Panc1 (cell line): ENCODE data around the gene PDE9A. TPM values are rescaled to one million over a fixed set of nuclear protein-coding genes. Genes with fewer than 3 reads are reported as not detected.

Experiments
- ATAC-seq: fragments of 200-7000 bp; cut with Tn5 transposase; 2 replicates; pipeline ENCODE4 v1.9.1; 2020; ENCODE audit warnings: mild to moderate bottlenecking, moderate library complexity
- BruUV-seq: library from RNA; stranded (reverse); fragments of 400-500 nt; replicated peaks from 2 replicates; lab custom pipeline; 2021; lab: Mats Ljungman, UMichigan
- CTCF ChIA-PET: fragments of 300-600 bp; sonication (Branson Sonifier 250); formaldehyde crosslinking; loops from one replicate; lab custom pipeline; 2022; ENCODE audit warnings: antibody characterized with exemption; lab: Charles Lee
- POLR2A ChIA-PET: fragments of 300-600 bp; sonication (Branson Sonifier 250); formaldehyde crosslinking; loops from one replicate; lab custom pipeline; 2022; ENCODE audit warnings: antibody characterized with exemption; lab: Charles Lee
- DNase-seq: peaks from one replicate; pipeline ENCODE4 v3.0.0-alpha.2; 2010; ENCODE audit warnings: low read depth, low spot score
- H3K27ac ChIP-seq: 2 replicates; pipeline ENCODE4 v1.5.1; 2011; ENCODE audit warnings: mild to moderate bottlenecking, low read length, inconsistent platforms
- H3K27me3 ChIP-seq: fragments of 200-500 bp; sonication (Bioruptor generic); 2 replicates; pipeline ENCODE4 v1.6.0; 2014; ENCODE audit warnings: low read length, inconsistent platforms; ENCODE audit not compliant: control insufficient read depth, insufficient read depth
- H3K36me3 ChIP-seq: fragments of 200-500 bp; sonication (Bioruptor generic); 2 replicates; pipeline ENCODE4 v1.5.1; 2014; ENCODE audit warnings: inconsistent platforms, mild to moderate bottlenecking, low read length, moderate library complexity; ENCODE audit not compliant: control insufficient read depth, insufficient read depth
- H3K4me1 ChIP-seq: 2 replicates; pipeline ENCODE4 v1.5.1; 2011; ENCODE audit warnings: inconsistent platforms, mild to moderate bottlenecking, low read length, moderate library complexity; ENCODE audit not compliant: control insufficient read depth, insufficient read depth
- H3K4me3 ChIP-seq, 2 experiments: 2 replicates each; pipeline ENCODE4 v1.5.1; 2011 to 2012; ENCODE audit warnings: low read depth in 2 of 2, low read length in 2 of 2, mild to moderate bottlenecking in 2 of 2, inconsistent platforms in 1 of 2, moderate library complexity in 1 of 2
- H3K9me3 ChIP-seq: fragments of 200-500 bp; sonication (Bioruptor generic); 2 replicates; pipeline ENCODE4 v1.5.1; 2014; ENCODE audit warnings: low read depth, mild to moderate bottlenecking, inconsistent platforms, low read length, moderate library complexity; ENCODE audit not compliant: control insufficient read depth, insufficient read depth
- POLR2AphosphoS5 ChIP-seq: IDR thresholded peaks from 2 replicates; pipeline ENCODE4 v1.6.1; 2012; ENCODE audit warnings: mild to moderate bottlenecking, low read depth, low read length, moderate library complexity
- SIN3A ChIP-seq: IDR thresholded peaks from 2 replicates; pipeline ENCODE4 v1.6.1; 2012; ENCODE audit warnings: low read depth, mild to moderate bottlenecking, low read length, moderate library complexity, borderline replicate concordance; ENCODE audit not compliant: insufficient read depth
- TCF7L2 ChIP-seq: IDR thresholded peaks from 2 replicates; pipeline ENCODE4 v1.6.1; 2011; ENCODE audit warnings: mild to moderate bottlenecking, low read depth, low read length, inconsistent platforms
- in situ Hi-C: cut with HindIII; loops from 2 replicates; pipeline ENCODE4 v1.10.0; 2016; ENCODE audit warnings: low sequenced_read_pairs, low pct_unique_long_range_greater_than_20kb
- intact Hi-C: fragments of 100-400 bp; cut with micrococcal nuclease; formaldehyde crosslinking; loops from one replicate; pipeline ENCODE4 v1.10.0; 2022; ENCODE audit not compliant: unreplicated experiment
- total RNA-seq: library from RNA; stranded (reverse); gene quantifications from one replicate; pipeline ENCODE4 v1.2.1, GENCODE V29; 2021; ENCODE audit not compliant: unreplicated experiment
- TF ChIP-seq, protein P1 (sequence below): fragments of 450-650 bp; IDR thresholded peaks from 2 replicates; pipeline ENCODE4 v1.5.1; 2017; ENCODE audit warnings: mild to moderate bottlenecking
- TF ChIP-seq, protein P2 (sequence below), 2 experiments: IDR thresholded peaks; 2 replicates each; pipeline ENCODE4 v1.6.1; 2011 to 2012; ENCODE audit warnings: low read depth in 2 of 2, control low read depth in 1 of 2, low read length in 1 of 2, mild to moderate bottlenecking in 1 of 2, moderate library complexity in 1 of 2; ENCODE audit not compliant: insufficient read depth in 1 of 2

PDE9A gene
- total RNA-seq, 1 experiment from 2014 or later, result 0.72 TPM

DNA sequence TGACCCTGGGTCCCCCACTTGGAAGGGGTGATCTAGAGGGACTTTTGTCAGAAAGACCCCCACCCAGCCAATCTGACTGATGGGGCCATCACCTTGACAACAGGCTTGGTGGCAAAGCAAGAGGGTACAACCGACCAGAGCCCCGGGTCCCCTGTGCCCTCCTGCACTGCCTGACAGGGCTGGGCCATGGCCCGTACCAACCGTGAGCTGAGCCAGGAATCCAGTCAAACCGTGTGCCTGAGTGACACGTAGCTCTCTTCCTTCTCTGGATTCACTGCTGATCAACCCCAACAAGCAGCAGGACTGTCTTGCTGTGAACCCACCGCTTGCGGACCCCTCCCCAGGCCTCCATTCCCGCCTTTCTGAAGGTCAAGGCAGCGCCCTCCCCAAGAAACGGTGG is 27.0 kb downstream of the PDE9A start:
- intact Hi-C loops (no loop called here), in situ Hi-C loops (no loop called here)
- ChIA-PET CTCF (no interaction called here), POLR2A (no interaction called here)
- Histone ChIP-seq H3K36me3 (no peaks in the 10 kb centered on the region), H3K4me3 (no peak overlapping the region), H3K27ac (no peak overlapping the region), H3K27me3 (no peaks in the 10 kb centered on the region; the same call in 1 of the 2 replicates), H3K9me3 (no peaks in the 10 kb centered on the region), H3K4me1 (no peaks in the 10 kb centered on the region)
- DNase-seq, result no peak
- no peak for TF ChIP-seq TCF7L2
- TF ChIP-seq, protein P1, sequence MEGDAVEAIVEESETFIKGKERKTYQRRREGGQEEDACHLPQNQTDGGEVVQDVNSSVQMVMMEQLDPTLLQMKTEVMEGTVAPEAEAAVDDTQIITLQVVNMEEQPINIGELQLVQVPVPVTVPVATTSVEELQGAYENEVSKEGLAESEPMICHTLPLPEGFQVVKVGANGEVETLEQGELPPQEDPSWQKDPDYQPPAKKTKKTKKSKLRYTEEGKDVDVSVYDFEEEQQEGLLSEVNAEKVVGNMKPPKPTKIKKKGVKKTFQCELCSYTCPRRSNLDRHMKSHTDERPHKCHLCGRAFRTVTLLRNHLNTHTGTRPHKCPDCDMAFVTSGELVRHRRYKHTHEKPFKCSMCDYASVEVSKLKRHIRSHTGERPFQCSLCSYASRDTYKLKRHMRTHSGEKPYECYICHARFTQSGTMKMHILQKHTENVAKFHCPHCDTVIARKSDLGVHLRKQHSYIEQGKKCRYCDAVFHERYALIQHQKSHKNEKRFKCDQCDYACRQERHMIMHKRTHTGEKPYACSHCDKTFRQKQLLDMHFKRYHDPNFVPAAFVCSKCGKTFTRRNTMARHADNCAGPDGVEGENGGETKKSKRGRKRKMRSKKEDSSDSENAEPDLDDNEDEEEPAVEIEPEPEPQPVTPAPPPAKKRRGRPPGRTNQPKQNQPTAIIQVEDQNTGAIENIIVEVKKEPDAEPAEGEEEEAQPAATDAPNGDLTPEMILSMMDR, result no peak
- TF ChIP-seq POLR2AphosphoS5, result no peak
- TF ChIP-seq SIN3A, result no peak
- TF ChIP-seq, protein P2, sequence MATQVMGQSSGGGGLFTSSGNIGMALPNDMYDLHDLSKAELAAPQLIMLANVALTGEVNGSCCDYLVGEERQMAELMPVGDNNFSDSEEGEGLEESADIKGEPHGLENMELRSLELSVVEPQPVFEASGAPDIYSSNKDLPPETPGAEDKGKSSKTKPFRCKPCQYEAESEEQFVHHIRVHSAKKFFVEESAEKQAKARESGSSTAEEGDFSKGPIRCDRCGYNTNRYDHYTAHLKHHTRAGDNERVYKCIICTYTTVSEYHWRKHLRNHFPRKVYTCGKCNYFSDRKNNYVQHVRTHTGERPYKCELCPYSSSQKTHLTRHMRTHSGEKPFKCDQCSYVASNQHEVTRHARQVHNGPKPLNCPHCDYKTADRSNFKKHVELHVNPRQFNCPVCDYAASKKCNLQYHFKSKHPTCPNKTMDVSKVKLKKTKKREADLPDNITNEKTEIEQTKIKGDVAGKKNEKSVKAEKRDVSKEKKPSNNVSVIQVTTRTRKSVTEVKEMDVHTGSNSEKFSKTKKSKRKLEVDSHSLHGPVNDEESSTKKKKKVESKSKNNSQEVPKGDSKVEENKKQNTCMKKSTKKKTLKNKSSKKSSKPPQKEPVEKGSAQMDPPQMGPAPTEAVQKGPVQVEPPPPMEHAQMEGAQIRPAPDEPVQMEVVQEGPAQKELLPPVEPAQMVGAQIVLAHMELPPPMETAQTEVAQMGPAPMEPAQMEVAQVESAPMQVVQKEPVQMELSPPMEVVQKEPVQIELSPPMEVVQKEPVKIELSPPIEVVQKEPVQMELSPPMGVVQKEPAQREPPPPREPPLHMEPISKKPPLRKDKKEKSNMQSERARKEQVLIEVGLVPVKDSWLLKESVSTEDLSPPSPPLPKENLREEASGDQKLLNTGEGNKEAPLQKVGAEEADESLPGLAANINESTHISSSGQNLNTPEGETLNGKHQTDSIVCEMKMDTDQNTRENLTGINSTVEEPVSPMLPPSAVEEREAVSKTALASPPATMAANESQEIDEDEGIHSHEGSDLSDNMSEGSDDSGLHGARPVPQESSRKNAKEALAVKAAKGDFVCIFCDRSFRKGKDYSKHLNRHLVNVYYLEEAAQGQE (IDR thresholded peaks at IDR 0.05; ENCODE audit: insufficient read depth in 1 of 2, low read depth in 2 of 2, low read length in 1 of 2), result no peak
- no TSS peak for BruUV-seq
- ATAC-seq, result no peak

DNA sequence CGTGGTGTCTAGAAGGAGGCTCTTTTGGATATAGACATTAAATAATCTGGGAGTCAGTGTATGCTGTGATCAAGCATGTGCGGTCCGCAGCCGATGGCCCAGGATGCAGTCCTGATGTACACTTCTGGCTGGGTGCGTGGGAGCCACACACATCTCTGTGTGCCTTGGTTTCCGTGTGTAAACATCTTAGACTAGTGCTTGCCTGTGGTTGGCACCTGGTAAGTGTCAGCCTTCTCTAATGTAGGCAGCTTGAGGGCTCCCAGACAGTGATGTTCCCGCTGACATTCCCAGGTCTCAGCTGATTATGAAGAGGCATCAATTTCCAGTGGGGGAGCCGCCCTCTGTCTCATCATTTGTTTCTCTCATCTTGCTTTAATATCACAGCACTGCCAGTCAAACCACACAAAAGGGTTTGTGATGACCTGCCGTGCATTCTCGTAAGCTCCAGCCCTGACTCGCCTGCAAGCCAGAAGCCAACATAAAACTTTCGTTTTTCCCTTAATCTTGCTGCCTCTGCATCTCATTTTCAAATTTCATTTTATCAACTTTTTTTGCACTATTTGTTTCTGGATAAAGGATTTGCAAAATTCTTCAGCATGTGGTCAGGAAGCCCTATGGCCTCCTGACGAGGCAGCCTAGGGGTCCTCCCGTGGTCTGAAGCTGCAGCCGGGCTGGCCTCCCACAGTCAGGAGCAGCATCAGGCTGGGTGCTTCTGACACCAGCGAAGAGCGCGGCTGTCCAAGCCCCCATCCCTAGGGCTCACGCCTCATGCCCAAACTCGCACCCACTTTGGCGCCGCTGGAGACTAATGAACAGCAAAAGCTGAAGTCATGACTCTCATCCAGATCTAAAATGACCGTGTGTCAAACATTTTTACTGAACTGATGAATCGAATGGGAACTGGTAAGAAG is 28.1 kb downstream of the PDE9A start:
- Histone ChIP-seq H3K27me3 (no peaks in the 10 kb centered on the region; the same call in 1 of the 2 replicates), H3K27ac (no peak overlapping the region), H3K36me3 (no peaks in the 10 kb centered on the region), H3K9me3 (no peaks in the 10 kb centered on the region), H3K4me3 (no peak overlapping the region), H3K4me1 (no peaks in the 10 kb centered on the region)
- TF ChIP-seq SIN3A, result no peak
- no peak for TF ChIP-seq POLR2AphosphoS5
- TF ChIP-seq, protein P1, result no peak
- TF ChIP-seq, protein P2 (IDR thresholded peaks at IDR 0.05; ENCODE audit: insufficient read depth in 1 of 2, low read depth in 2 of 2, low read length in 1 of 2), result no peak
- no peak for TF ChIP-seq TCF7L2
- no peak for ATAC-seq
- no peak for DNase-seq
- ChIA-PET POLR2A (no interaction called here), CTCF (no interaction called here)
- in situ Hi-C loops, result no loop called here
- intact Hi-C loops, result no loop called here
- no TSS peak for BruUV-seq
